Hypothalamus (tissue), 51 donors: ENCODE measurements around the gene ADAMTSL3.

Source experiments
- DNase-seq, 51 donors: peaks; one replicate each; lab custom pipeline; 2025; lab: John Stamatoyannopoulos, UW

ADAMTSL3 gene, protein sequence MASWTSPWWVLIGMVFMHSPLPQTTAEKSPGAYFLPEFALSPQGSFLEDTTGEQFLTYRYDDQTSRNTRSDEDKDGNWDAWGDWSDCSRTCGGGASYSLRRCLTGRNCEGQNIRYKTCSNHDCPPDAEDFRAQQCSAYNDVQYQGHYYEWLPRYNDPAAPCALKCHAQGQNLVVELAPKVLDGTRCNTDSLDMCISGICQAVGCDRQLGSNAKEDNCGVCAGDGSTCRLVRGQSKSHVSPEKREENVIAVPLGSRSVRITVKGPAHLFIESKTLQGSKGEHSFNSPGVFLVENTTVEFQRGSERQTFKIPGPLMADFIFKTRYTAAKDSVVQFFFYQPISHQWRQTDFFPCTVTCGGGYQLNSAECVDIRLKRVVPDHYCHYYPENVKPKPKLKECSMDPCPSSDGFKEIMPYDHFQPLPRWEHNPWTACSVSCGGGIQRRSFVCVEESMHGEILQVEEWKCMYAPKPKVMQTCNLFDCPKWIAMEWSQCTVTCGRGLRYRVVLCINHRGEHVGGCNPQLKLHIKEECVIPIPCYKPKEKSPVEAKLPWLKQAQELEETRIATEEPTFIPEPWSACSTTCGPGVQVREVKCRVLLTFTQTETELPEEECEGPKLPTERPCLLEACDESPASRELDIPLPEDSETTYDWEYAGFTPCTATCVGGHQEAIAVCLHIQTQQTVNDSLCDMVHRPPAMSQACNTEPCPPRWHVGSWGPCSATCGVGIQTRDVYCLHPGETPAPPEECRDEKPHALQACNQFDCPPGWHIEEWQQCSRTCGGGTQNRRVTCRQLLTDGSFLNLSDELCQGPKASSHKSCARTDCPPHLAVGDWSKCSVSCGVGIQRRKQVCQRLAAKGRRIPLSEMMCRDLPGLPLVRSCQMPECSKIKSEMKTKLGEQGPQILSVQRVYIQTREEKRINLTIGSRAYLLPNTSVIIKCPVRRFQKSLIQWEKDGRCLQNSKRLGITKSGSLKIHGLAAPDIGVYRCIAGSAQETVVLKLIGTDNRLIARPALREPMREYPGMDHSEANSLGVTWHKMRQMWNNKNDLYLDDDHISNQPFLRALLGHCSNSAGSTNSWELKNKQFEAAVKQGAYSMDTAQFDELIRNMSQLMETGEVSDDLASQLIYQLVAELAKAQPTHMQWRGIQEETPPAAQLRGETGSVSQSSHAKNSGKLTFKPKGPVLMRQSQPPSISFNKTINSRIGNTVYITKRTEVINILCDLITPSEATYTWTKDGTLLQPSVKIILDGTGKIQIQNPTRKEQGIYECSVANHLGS (N-terminal part only)

DNA sequence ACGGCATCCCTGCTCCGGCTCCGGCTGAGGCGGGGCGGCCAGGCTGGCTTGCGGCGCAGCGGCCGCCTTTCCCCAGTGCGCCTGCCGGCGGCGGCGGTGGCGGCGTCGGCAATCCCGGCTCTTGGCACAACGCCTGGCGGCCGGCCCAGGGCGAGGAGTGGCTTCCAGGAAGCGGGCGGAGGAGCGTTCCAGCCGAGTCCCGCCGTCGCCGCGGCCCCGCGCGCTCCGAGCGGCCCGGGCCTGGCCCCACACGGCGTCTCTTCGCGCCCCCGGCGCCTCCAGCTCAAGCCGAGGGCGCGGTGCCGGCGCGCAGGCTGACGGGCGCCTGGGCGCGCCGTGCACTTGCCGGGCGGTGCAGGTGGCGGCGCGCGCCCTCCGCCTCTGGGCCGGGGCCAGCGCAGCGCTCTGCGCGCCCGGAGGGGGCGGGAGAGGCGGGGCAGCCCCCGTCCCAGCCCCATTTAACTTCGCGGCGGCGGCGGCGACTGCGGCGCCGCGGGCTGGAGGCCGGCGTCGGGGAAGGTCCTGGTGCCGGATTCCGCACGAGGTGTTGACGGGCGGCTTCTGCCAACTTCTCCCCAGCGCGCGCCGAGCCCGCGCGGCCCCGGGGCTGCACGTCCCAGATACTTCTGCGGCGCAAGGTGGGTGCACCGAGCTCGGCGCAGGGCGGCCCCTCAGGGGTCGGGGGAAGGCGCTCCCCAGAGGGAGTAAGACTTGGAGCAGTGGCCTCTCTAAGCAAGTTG lies at the start of gene ADAMTSL3:
ADAMTSL3 (plus strand) TSS at position 485 of the 740 bp plus-strand sequence. CDS start 1,639 bp downstream, outside the sequence.
- DNase-seq = peak in 39 of 51 donors; percentile 4 to 69 (median 35)

DNA sequence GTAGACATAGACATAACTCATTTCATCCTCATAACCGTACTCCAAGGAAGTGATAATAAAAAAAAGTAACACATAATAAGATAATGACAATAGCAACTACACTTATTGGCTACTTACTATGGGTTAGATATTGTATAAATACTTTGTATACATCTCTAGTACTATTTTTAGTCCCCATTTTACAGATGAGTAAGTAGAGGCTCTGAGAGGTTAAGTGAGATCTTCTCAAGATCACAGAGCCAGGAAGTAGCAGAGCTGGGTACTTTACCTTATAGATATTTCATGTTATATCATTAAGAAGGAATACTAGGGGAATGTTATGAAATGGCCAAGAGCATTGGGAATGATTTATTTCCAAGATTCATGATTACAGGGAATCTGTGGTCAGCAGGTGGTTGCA lies 49.4 kb upstream of the ADAMTSL3 start:
- no peak for DNase-seq

DNA sequence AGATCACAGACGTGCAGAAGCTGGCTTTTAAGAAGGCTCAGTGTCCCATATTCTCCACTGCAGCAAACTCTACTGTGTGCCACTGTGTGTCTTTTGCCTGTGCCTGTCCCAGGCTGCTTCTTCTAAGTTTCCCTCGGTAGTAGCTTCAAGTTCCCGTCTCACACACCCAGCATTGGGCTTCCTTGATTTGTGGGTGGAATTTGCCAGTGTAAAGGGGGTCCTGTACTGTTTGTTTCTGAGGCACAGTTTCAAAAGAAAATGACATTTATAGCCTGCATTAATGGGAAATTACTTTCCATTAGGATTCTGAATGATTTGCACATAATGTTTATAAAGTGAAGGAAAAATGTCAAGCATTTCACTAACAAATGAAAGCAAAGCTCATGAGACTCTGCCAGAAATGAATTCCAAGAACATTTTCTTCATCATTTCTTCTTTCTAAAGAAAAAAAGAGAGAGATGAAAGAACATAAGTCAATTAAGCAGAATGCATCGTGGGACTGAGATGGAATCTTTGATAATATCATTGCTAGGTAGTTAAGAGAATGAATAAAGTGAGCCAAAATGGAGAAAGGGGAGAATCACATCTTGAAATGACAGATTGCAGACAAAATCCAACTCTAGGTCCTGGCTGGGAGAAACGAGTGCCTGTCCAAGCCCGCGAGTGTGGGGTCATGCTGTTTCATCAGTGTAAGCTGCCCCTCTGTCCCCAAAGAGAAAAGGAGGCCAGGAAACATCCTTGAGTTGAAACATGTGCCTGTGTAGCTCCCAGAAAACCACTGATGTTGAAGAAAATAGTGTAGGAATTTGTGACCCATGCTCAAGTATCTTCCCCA lies 48.6 kb upstream of the ADAMTSL3 start:
- no peak for DNase-seq

DNA sequence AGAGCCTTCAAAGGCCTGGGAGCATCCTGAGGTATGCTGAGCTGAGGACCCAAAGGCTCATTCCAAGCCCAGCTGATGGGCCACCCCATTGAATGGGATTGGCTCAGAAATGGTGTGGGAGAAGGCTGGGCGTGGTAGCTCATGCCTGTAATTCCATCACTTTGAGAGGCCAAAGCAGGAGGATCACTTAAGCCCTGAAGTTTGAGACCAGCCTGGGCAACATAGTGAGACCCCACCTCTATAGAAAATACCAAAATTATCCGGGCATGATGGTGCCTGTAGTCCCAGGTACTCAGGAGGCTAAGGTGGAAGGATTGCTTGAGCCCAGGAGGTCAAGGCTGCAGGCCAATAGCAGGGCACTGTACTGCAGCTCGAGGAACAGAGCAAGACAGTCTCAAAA lies 43.8 kb upstream of the ADAMTSL3 start:
- DNase-seq = no peak

DNA sequence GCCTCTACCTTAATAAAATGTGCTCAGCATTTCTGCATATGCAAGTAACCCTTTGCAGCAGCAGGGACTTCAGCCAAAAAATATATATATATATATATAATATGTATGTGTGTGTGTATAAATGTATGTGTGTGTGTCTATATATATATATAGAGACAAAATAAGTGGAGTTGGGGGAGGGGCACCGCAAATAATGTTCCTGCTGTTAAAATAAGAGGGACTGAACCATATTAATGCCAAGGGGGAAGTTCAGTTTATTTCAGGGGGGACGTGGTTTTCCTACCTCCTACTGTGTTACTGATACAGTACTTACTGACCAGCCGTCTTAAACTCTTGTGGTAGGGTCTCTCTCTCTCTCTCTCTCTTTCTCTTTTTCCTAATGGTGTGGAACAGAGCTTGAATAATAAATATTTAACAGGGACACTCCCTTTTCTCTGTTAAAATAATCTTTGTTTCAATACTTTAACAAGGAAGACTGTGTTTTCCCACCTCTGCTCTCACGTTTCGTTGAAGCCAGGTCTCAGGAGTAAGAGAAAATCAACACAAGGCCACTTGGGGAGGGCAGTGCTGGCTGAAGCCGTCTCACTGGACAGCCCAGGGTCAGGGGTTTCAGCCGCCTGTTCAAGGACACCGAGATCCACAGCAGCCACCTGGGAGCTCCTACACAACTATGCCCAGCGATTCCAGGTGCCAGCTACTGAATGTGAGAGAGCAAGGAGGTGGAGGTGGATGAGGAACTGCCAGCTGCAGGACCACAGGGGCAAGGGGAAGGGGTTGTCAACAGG lies 42.8 kb upstream of the ADAMTSL3 start:
- no peak for DNase-seq

DNA sequence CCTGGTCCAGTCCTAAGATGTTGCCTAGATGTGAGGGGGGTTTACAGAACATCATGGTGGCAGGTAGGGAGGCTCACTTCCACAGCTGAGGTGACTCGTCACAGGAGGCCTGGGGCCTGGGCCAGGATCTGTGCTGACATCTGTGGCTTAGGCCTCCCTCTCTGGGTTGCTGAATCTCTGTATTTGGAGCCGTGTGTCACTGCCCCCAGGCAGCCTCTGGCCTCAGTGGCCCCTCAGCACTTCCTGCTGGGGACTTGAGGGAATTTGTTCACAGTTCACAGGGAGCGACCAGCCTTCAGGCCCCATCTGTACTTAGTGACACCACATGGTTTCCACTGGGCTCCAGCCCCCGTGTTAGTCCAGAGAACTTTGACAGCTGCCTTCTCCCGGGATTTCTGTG lies 41.7 kb upstream of the ADAMTSL3 start:
- DNase-seq = no peak

DNA sequence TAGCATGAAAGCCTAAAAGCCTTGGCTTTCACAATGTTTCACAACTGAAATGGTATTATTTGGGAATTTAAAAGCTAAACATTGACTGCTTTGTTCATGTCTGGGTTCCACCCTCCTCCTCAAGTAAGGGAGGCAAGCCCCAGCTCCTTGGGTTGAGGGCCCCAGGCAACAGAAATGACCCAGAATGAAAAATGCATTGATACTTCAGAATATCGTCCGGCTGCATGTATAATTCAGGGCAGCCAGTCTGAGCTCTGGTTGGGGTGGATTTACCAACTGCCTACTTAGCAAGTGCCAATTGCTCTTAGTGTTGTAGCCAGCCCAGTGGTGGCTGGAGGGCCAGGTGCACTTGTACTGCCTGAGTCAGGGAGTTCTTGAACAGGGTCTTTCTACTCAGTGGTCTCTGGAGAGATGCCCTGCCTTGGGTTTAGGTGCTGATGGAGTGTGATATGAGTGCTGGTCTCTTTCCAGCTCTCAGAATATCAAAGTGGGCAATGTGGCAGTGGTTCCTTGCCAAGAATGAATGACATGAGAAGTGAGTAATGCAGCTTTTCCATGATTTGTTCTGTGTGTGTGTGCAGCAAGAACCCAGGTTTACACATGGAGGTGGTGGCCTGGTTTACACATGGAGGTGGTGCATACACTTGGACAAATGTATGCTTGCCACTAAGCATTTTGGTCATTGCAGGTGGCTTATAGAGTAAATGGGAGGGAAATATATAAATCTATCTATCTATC lies 40.9 kb upstream of the ADAMTSL3 start:
- DNase-seq = peak in 3 of 51 donors; percentile 12 to 19 (median 13)

DNA sequence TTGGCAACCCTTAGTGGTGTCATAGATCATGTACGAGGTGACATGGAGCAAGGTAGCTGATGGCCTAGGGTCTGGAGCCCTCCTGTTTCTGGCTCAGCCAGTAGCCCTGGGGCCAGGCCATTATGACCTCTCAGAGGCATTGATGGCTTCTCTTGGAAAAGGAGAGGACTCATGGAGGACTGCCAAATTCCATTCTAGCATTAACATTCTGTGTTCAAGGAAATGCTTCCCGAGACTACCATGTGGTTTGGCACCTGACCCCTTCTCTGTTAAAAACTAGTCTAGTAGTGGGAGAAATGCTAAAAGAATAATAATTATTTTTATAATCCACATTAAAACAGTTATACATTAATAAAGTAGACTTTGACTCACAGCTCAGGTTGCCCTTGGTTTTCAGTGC lies 40.2 kb upstream of the ADAMTSL3 start:
- no peak for DNase-seq

DNA sequence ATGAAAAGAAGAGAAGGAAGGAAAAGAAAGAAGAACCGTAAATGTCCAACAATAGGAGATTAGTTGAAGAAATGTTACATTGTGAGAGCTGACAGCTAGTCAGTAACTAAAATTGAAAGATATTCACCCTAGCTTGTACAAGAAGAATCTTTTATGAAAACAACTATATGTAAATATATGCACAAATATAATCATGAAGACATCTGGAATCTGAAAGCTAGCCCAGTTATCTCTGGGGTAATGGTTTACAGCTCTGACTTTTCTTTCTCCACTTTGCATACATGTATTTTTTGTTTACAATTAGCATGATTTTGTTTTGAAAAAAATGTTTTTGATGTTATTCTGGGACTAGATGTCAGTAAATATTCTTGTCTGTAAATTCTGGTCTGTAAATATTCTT lies 37.1 kb upstream of the ADAMTSL3 start:
- DNase-seq = no peak

DNA sequence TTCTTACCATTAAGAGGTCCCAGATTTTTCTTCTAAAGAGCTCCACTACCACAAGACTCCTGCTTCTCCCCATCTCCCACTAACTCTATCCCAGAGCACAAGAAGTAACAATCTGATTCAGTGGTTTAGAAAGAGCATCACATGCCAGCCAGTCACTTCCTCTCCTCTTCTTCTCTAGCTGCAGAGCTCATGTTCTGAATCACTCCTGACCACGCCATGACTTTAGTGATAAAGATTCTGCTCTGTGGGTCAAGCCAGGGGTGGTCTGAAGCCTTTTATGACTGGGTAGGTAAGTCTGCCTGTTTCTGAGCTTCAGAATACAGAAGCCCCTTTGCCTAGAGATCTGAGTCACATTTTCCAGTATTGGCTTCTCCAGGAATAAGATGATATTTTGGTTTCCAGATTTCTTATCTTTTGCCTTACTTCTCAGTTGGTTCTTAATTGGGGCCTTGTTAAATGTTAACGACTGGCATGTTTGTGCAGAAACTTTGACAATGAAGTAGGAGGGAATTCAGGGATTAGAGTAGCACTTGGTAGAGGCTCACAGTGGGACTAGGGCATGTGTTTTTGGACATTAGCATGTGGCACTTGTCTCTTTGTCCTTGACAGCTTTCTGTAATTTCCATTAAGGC lies 27.6 kb upstream of the ADAMTSL3 start:
- no peak for DNase-seq

DNA sequence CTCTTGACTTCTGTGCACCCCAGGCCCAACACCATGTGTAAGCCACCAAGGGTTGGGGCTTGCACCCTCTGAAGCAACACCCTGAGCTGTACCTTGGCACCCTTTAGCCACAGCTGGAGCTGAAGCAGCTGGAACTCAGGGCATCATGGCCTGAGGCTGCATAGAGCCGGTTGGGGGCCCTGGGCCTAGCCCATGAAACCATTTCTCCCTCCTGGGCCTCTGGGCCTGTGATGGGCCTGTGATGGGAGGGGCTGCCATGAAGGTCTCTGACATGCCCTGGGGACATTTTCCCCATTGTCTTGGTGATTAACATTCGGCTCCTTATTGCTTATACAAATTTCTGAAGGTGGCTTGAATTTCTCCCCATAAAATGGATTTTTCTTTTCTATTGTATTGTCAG lies 22.4 kb upstream of the ADAMTSL3 start:
- no peak for DNase-seq

DNA sequence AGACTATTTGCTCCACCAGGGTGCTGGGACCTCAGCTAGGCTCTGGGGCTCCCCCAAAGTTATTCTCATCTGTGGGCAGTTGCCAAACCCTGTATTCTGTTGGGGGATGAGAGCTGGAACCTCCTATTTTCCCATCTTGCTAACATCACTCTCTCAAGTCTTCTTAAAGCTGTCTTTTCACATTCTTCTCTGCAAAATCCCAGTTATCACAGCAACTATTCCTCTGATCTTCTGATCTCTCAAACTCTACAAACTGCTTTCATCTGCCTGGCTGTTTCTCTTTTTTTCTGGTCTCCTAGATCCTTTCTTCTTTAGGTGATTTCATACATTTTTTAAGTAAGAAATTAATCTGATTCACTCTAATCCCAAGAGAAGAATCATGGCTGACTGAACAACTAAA lies 10.7 kb upstream of the ADAMTSL3 start:
- DNase-seq = no peak

DNA sequence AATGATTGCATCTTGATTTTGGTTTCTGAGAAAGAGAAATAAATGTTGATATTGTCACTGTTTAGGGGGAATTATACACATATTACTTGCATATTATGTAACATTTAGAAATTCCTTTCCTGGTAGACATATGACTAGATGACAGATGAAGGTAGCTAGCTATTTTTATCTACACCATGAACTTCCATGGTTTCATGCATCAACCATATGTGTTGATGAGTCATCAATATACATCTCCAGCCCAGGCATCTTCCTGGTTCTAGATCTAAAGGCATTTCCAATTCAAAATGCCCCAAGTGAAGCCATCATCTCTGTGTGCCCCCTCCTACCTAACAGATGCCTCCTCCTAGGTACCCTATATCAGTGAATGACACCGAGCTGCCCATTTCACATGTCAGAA lies 9.5 kb upstream of the ADAMTSL3 start:
- no peak for DNase-seq

DNA sequence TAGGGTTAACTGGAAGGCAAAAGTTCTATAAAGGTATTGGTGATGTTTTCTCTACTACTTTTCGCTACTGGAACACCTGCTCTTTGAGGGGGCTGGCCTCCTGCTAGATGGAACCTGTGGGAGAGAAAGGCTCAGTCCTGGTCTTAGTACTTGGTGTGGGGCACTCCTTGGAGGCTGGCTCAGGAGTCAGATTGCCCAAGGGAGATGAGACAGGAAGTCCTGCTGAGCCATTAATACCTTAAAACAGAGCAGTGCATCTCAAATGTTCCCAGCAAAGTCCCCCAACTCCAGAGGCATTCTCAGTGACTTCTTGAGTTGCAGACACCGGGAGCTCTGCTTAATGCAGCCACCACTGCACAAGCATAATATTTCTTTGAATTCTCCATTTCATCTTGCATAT lies 3.1 kb upstream of the ADAMTSL3 start:
- no peak for DNase-seq

DNA sequence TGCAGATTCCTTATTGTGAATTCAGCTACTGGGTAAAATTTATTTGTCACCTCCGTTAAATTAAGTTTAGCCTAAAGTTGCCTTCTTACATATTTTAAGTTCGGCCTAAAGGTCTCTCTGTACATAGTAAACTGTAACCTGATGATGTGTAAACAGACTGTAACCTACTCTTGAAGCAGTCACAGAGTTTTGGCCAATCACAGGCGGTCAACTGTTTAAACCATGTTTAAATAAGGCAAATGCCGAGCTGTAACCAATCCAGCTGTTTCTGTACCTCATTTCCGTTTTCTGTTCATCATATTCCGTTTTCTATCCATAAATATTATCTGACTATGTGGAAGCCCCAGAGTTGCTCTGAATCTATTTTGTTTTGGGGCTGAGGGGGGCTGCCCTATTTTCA lies 2.4 kb upstream of the ADAMTSL3 start:
- DNase-seq = no peak

DNA sequence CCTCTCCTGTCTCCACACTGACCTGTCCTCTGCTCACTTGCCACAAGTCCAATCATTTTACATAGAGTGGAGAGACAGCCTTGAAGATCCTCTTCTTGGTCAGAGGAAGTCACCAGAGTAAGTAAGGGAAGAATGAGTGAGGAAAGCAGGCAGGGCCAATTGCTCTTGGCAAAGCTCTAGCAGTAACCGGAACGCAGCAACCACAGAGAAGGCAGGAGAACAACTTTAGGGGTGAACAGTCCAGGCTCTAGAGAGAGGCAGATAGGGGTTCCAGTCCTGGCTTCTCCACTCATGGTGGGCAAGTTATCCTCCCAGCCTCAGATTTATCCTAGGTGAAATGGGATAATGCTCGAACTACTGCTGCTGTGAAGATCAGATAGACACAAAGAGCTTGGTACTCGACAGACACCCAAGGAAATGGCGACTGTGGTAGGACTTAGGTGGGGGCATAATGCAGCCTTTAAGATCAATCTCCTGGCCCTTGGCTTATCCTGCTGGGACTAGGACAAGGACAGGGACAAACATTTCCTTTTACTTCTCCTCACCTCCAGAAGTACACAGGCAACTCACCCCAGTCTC lies 1.2 kb upstream of the ADAMTSL3 start:
- DNase-seq = no peak

DNA sequence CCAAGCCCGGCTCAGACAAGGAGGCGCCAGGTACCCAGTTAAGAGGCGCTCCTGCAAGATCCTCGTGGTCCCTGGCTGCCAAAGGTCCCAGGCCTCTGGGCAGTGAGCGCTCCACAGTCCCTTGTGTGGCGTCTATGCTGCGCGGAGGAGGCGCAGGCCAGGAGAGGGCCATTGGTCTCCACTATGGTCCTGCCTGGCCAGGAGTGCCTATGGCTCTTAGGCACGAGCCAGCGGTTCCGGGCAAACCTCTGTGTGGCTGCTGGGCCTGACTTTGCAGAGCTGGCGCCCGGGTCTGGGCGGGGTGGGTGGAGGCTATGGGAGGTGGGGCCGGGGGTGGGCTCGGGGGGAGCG lies 660 bp upstream of the ADAMTSL3 start:
- no peak for DNase-seq
